Peyer's patch (tissue), 4 donors: ENCODE results near the gene PELI2. TPM values are rescaled to one million over a fixed set of nuclear protein-coding genes. Genes with fewer than 3 reads are reported as not detected.
A peak's percentile ranks its signal among the peaks of the same experiment; 100 is the strongest.

Experiments
- DNase-seq, 3 donors: peaks; one replicate each; pipeline ENCODE4 v3.0.0-alpha.2; 2017 to 2019
- H3K27ac ChIP-seq, 4 donors: fragments of 200-600 bp; sonication (generic); one replicate each; pipeline ENCODE4 v1.5.1; 2016 to 2019
- H3K27me3 ChIP-seq, 2 donors: fragments of 200-600 bp; sonication (generic); one replicate each; pipeline ENCODE4 v1.5.1; 2019
- H3K36me3 ChIP-seq, 3 donors: fragments of 200-600 bp; sonication (generic); one replicate each; pipeline ENCODE4 v1.5.1; 2016 to 2019
- H3K4me1 ChIP-seq, 4 donors: fragments of 200-600 bp; sonication (generic); one replicate each; pipeline ENCODE4 v1.5.1; 2016 to 2019
- H3K4me3 ChIP-seq, 4 donors: fragments of 200-600 bp; sonication (generic); 1 replicate in 3 of 4; 2 replicates in 1 of 4; pipeline ENCODE4 v1.5.1; 2016 to 2019; ENCODE audit warnings: mild to moderate bottlenecking in 1 of 4
- H3K9me3 ChIP-seq, 4 donors: fragments of 200-600 bp; sonication (generic); one replicate each; pipeline ENCODE4 v1.5.1; 2016 to 2019; ENCODE audit warnings: mild to moderate bottlenecking in 1 of 4
- POLR2A ChIP-seq, 2 donors: fragments of 450-650 bp; IDR thresholded peaks; one replicate each; pipeline ENCODE4 v1.5.1; 2017; ENCODE audit warnings: antibody characterized with exemption in 2 of 2, mild to moderate bottlenecking in 2 of 2, moderate library complexity in 2 of 2
- total RNA-seq, 4 donors: library from RNA; depleted of rRNA; stranded (reverse); fragments of >200 nt; gene quantifications; one replicate each; pipeline ENCODE4 v1.1.0, GENCODE V29; 2016
- TF ChIP-seq, protein P1 (sequence below), 6 experiments: fragments of 450-650 bp in 4 of 6; fragments of 200-600 bp in 2 of 6; sonication (generic) in 1 of 6; IDR thresholded peaks; one replicate each; pipeline ENCODE4 v1.5.1; 2017 to 2019; ENCODE audit warnings: antibody characterized with exemption in 6 of 6, mild to moderate bottlenecking in 3 of 6, moderate library complexity in 1 of 6

PELI2 gene
- total RNA-seq, 4 donors from 2014 or later, result 15.2 to 28.9 (median 18.6) TPM

DNA sequence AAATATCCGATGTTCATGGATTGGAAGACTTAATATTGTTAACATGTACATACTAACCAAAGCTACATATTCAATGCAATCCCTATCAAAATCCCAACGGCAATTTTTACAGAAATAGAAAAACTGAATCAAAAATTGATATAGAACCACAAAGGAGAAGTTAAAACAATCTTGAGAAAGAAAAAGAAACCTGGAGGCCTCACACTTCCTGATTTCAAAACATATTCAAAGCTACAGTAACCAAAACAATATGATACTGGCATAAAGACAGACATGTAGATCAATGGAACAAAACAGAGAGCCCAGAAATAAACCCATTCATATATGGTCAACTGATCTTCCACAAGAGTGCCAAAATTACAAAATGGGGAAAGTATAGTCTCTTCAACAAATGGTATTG, 5.4 kb upstream of the PELI2 start:
- Histone ChIP-seq H3K9me3 (no peaks in the 10 kb centered on the region), H3K4me1 (no peaks in the 10 kb centered on the region), H3K27ac (no peak overlapping the region), H3K27me3 (no peaks in the 10 kb centered on the region), H3K36me3 (no peaks in the 10 kb centered on the region), H3K4me3 (no peak overlapping the region)
- no peak for DNase-seq
- TF ChIP-seq POLR2A (IDR thresholded peaks at IDR 0.05), result no peak
- TF ChIP-seq, protein P1, sequence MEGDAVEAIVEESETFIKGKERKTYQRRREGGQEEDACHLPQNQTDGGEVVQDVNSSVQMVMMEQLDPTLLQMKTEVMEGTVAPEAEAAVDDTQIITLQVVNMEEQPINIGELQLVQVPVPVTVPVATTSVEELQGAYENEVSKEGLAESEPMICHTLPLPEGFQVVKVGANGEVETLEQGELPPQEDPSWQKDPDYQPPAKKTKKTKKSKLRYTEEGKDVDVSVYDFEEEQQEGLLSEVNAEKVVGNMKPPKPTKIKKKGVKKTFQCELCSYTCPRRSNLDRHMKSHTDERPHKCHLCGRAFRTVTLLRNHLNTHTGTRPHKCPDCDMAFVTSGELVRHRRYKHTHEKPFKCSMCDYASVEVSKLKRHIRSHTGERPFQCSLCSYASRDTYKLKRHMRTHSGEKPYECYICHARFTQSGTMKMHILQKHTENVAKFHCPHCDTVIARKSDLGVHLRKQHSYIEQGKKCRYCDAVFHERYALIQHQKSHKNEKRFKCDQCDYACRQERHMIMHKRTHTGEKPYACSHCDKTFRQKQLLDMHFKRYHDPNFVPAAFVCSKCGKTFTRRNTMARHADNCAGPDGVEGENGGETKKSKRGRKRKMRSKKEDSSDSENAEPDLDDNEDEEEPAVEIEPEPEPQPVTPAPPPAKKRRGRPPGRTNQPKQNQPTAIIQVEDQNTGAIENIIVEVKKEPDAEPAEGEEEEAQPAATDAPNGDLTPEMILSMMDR (IDR thresholded peaks at IDR 0.05), result no peak

DNA sequence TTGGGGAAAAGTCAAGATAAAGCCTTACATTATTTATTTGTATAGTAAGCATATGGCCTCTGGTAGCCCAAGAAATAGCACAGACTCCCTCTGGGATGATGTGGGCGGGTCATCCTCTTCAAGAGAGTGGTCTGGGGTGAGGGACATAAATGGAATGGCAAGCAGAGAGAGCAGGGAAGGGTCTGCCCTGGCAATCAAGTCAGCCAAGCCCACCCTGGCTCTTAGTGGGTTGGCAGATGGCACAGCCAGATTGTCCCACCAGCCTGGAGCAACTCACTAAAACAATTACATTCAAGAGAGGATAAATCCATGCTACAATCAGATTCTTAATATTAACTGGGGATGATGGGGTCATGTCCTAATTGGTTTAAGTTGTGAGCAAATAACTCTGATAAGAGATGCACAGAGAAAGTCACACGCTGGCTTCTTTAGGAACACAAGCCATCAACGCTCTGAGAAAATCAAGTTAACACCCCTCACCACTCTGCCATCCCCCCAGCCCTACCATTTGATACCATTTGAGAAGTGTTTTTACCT, 2.8 kb upstream of the PELI2 start:
- DNase-seq, result no peak
- H3K9me3 ChIP-seq, result no peaks in the 10 kb centered on the region
- peaks cover 0 to 8% (median 3%) of the 10 kb centered on the region in 4 donors for H3K4me1 ChIP-seq
- no peak overlapping the region for H3K27ac ChIP-seq
- H3K36me3 ChIP-seq, result no peaks in the 10 kb centered on the region
- H3K27me3 ChIP-seq, result no peaks in the 10 kb centered on the region
- TF ChIP-seq POLR2A (IDR thresholded peaks at IDR 0.05), result no peak
- TF ChIP-seq, protein P1 (IDR thresholded peaks at IDR 0.05), result no peak
- no peak overlapping the region for H3K4me3 ChIP-seq

DNA sequence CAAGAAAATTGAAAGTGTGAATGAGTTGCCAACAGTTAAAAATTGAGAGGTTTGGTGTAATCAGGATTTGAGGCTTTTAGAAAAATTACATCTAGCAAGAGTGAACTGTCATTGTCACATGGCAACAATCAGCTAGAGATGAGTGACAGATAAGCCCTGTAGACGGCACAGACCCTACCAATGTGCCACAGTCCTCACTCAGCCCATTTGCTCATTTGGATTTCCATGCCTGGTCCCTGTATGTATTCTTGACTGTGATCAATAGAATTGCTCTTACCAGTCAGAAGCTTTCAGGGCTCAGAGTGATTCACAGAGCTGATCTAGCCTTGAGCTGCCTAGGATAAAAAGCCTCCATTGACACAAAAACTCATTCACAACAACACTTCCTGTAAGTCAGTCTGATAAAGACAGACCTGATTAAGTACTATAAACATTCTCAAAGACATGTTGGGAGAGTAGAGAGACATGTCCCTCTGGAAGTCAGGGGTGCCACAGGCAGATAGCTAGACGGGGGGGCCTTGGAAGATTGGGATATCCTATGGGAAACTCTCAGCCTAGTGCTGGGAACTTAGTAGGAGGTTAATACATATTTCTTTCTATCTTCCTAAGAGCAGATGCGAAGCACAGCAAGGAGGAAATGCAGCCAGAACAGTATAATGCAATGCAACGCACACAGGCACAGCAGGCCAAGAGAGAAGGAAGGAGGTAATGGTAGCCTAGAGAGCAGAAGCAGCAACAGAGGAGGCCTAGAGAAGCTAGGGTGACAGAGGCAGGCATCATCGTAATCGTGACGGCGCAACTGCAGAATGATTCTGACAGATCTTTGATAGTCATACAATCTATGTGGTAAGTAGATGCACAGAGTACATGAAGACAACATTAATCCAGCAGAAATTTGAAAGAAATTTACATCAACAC, 2.0 kb upstream of the PELI2 start:
- Histone ChIP-seq H3K9me3 (no peaks in the 10 kb centered on the region), H3K4me3 (no peak overlapping the region), H3K27ac (peak overlapping the region in 3 of 4 donors; percentile 14 to 96 (median 40)), H3K36me3 (no peaks in the 10 kb centered on the region), H3K4me1 (peaks cover 0 to 8% (median 5%) of the 10 kb centered on the region in 4 donors), H3K27me3 (no peaks in the 10 kb centered on the region)
- peak in 1 of 3 donors; percentile 18 for DNase-seq
- TF ChIP-seq, protein P1 (IDR thresholded peaks at IDR 0.05), result no peak
- TF ChIP-seq POLR2A (IDR thresholded peaks at IDR 0.05), result no peak

DNA sequence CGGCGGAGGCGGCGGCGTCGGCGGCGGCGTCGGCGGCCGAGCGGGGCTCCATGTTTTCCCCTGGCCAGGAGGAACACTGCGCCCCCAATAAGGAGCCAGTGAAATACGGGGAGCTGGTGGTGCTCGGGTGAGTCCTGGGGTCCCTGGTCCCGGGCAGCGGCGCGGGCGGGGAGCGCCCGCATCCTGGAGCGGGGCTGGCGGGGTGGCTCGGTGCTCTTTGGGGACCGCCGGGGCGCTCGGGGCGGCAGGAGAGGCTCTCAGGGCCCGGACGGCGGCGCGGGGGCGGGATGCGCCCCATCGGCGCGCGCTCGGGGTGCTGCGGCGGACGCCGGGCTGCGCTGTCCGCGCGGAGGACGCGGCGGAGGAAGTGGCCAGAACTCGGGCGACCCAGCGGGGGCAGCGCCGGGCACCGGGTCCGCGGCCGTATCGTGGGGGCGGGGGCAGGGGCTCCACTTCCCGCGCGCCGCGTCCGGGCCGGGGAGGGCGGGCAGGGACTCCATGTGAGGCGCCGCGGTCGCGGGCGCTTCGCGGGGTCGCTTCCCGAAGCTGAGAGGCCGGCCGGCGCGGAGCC, 485 bp downstream of the PELI2 start:
- peaks cover 0 to 8% (median 5%) of the 10 kb centered on the region in 4 donors for H3K4me1 ChIP-seq
- H3K4me3 ChIP-seq, result peak overlapping the region; percentile 65 to 96 (median 82)
- TF ChIP-seq, protein P1 (IDR thresholded peaks at IDR 0.05), result no peak
- TF ChIP-seq POLR2A (IDR thresholded peaks at IDR 0.05), result no peak
- H3K27me3 ChIP-seq, result no peaks in the 10 kb centered on the region
- H3K36me3 ChIP-seq, result no peaks in the 10 kb centered on the region
- H3K9me3 ChIP-seq, result no peaks in the 10 kb centered on the region
- peak; percentile 33 to 65 (median 56) for DNase-seq
- peak overlapping the region; percentile 93 to 96 (median 94) for H3K27ac ChIP-seq

DNA sequence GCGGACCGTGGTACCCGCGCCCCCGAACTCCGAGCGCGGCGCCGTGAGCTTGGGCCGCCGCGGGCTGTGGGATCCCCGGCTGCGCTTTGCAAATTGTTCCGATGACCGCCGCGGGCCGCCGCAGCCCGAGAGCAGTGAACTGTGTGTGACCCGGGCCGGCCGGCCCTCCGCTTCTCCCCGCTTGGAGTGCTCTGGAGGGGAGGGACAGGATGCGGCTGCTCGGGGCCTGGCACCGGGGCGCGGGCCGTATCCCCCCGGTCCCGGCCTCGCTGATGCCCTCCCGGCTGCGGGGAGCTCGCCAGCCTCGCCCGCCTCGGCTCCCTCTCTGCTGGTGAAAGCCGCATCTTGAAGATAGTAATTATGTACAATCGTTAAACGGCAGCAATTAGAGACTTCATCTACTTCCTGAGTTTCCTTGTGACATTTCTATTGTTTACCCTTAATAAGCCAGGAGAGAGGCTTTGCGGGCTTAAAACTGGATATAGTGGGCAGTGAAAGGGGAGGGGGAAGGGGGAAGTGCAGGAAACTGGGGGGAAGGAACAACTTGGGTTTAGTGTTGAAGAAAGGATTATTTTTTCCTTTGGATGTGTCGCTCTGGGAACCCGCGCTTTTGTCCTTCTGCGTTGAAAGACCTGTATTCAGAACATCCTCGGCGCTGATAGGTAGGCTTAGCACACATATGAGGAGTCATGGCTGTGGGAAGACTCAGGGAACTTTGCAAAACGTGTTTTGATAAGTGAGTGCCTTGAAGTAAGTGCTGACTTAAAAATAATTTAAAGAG, 1.2 kb downstream of the PELI2 start:
- TF ChIP-seq, protein P1 (IDR thresholded peaks at IDR 0.05), result peak in 2 of 6 experiments; percentile 1 to 12
- peak in 1 of 2 donors; percentile 21 for TF ChIP-seq POLR2A (IDR thresholded peaks at IDR 0.05)
- Histone ChIP-seq H3K36me3 (no peaks in the 10 kb centered on the region), H3K27me3 (no peaks in the 10 kb centered on the region), H3K4me1 (peaks cover 0 to 8% (median 7%) of the 10 kb centered on the region in 4 donors), H3K9me3 (no peaks in the 10 kb centered on the region), H3K27ac (peak overlapping the region; percentile 93 to 96 (median 94)), H3K4me3 (peak overlapping the region; percentile 65 to 96 (median 82))
- DNase-seq, result peak; percentile 34 to 70 (median 69)
